GM12872 (cell line): ENCODE data around the gene ERC1.

Source experiments
- TF ChIP-seq, protein P1 (sequence below): IDR thresholded peaks from 3 replicates; pipeline ENCODE4 v1.5.1; 2011; ENCODE audit warnings: low read depth, mild to moderate bottlenecking, low read length, moderate library complexity; ENCODE audit not compliant: insufficient read depth

The ERC1 gene

DNA sequence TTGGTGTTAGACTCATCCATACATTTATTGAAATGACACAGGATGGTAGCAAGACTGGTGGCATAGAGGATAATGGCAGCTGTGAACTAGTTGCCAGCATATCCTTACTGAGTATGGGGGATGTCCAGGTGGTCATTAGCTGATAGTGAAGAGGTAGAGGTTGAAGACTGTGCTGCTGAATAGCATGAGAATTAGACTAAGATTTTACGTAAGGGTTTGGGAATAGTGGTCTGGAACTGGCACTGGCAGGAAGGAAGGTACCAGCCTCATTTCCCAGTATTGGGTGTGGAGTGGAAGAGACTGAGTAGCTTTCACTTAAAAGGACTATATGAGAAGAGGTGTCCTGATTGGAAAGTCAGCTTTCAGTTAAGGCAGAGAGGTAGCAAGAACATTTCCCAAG, 6.5 kb downstream of the ERC1 start:
- TF ChIP-seq, protein P1, sequence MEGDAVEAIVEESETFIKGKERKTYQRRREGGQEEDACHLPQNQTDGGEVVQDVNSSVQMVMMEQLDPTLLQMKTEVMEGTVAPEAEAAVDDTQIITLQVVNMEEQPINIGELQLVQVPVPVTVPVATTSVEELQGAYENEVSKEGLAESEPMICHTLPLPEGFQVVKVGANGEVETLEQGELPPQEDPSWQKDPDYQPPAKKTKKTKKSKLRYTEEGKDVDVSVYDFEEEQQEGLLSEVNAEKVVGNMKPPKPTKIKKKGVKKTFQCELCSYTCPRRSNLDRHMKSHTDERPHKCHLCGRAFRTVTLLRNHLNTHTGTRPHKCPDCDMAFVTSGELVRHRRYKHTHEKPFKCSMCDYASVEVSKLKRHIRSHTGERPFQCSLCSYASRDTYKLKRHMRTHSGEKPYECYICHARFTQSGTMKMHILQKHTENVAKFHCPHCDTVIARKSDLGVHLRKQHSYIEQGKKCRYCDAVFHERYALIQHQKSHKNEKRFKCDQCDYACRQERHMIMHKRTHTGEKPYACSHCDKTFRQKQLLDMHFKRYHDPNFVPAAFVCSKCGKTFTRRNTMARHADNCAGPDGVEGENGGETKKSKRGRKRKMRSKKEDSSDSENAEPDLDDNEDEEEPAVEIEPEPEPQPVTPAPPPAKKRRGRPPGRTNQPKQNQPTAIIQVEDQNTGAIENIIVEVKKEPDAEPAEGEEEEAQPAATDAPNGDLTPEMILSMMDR = no peak

DNA sequence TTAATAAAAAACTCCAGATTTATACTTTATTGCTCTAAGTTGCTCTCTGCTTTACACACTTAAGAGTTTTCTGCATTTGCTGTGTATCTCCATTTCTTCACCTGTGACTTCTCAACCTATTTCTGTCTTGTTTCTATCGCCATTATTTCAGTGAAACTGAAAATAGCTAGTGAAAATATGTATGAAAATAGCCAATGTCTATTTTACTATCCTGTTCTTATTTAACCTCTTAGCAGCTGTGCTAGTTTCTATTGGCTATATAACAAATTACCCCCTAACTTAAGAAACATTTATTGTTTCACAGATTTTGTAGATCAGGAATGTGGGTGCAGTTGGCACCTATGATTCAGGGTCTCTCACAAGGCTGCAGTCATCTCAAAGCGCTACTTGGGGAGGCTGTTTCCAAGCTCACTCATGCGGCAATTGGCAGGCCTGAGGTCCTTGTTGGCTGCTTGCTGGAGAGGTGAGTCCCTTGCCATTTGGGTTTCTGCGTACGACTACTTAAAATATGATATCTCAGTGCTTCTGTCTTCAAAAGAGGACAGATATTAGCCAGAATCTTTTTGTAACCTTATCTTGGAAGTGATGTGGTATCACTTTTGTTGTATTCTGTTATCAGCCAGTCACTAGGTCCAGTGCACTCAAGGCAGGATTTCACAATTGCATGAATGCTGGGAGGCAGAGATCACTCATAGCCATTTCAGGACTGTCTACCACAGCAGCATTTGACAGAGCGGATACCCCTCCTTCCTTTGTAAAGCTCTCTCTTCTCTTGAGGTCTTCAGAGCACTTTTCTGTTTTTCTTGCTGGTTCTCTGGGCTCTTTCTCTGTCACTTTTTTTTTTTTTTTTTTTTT, 7.2 kb downstream of the ERC1 start:
- TF ChIP-seq, protein P1 = no peak

DNA sequence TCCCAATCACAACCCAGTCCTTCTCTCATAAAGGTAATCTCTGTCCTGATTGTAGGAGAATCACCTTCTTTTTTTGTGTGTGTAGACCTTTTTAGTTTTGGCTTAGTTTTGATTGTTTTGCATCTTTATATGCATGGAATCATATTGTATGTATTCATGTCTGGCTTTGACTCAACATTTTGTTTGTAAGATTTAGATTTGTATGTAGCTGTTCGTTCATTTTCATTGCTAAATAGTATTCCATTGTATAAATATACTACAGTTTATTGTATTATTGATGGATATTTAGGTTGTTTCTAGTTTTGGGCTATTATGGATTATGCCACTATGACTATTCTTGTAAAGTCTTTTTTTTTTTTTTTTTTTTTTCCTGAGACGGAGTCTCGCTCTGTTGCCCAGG, 10.5 kb downstream of the ERC1 start:
- TF ChIP-seq, protein P1 = no peak

DNA sequence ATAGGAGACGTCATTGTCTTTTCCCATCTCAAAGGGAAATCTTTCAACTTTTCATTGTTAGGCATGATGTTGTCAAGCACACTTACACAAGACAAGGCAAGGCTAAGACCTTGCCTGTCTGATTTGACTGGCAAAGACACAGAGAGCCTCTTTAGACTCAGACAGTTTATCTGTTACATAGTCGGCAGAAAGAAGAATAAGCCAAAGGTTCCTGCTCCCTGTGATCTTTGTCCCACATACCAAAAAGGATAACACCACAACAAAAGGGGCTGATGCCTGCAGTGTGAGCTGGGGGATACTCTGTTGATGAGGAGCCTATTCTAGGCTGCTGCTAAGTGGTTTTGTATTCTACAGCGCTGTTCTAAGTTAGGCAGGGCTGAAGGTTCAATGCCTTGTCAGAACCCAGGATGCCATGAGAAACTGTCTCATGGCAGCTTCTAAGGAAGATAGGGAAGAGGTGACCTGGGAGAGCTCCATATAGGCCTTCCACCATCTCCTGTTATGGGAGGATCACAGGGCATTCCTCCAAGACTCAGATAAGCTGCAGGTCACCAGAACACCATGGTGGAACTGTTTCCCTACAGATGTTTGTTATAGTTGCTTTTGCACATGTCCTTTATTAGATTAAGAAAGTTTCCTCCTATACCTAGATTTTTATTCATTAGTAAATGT, 12.7 kb downstream of the ERC1 start:
- TF ChIP-seq, protein P1 = no peak

DNA sequence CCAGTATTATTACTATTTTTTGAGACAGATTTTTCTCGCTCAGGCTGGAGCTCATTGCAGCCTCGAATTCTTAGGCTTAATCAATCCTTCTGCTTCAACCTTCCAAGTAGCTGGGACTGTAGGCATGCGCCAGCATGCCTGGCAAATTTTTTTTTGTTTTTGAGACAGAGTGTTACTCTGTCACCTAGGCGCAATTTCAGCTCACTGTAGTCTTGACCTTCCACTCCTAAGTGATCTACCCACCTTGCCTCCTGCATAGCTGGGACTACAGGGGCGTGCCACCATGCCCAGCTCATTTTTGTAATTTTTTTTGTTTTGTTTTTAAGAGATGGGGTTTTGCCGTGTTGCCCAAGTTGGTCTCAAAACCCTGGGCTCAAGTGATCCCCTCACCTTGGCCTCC, 15.2 kb downstream of the ERC1 start:
- TF ChIP-seq, protein P1 = no peak

DNA sequence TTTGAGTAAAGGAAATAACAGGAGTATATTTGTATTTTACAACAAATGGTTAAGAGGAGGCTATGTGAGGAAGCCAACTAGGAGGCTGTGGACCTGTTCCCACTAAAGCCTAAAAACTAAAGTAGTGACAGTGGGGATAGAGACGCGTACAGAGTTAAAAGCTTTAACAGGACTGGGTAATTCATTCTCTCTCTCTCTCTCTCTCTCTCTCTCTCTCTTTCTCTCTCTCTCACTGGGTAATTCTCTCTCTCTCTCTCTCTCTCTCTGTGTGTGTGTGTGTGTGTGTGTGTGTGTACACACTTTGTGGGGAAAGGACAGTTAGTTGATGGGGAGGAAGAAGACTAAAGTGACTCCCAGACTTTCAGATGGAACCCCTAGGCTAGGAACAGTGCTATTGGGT, 16.3 kb downstream of the ERC1 start:
- TF ChIP-seq, protein P1 = no peak

DNA sequence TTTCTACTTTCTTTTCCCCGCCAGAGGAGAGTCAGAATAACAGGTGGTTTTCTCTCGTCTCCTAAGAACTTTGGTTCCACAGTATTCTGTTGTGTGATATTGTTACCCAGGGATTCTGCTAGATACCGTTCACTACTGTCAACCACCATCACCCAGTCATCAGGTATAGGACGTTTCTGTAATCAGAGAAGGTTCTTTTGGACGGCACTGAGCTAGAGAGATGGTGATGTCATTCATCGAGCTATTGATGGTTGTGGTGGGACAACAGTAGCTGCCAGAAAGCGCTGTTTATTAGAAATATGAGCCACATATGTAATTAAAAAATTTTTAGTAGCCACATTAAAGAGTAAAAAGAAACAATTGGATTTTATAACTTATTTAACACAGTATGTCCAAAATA, 17.0 kb downstream of the ERC1 start:
- TF ChIP-seq, protein P1 = no peak
